ENCODE results near the gene CD74. TPM values are rescaled to one million over a fixed set of nuclear protein-coding genes. Genes with fewer than 3 reads are reported as not detected.
A peak's percentile ranks its signal among the peaks of the same experiment; 100 is the strongest.

Gene CD74
- total RNA-seq, 1 donor from 2014 or later = 5,323 TPM

DNA sequence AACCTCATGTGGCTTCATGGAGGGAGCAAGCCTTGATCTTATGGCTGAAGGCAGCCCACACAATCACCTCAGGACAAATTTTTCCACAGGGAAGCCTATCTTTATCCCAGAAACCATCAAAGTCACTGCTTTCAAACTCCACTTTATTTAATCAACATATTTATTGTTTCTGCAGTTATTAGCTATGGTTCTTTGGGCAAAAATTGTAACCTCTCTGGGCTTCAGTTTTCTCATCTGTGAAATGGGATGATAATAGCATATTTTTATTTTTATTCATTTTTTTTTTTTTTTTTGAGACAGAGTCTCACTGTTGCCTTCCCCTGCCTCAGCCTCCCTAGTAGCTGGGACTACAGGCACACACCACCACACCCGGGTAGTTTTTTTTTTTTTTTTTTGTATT is 38.9 kb upstream of the CD74 start:
- ChIA-PET POLR2A (interaction anchor here (0.7 to 5.3 kb wide), 4 partner anchors 30 to 250 kb away, joined by 3 to 125 read pairs (median 48); partner anchors contain the start of gene CD74), CTCF (no interaction called here)
- Mint-ChIP-seq H3K9me3 (no peaks in the 10 kb centered on the region), H3K4me1 (peaks cover 33% of the 10 kb centered on the region), H3K27ac (no peak overlapping the region), H3K27me3 (no peaks in the 10 kb centered on the region), H3K36me3 (ENCODE audit: low read depth) (peaks cover 34% of the 10 kb centered on the region), H3K4me3 (no peak overlapping the region)
- ATAC-seq (ENCODE audit: low read depth) (no peak), DNase-seq (no peak)
- TF ChIP-seq, protein P1, sequence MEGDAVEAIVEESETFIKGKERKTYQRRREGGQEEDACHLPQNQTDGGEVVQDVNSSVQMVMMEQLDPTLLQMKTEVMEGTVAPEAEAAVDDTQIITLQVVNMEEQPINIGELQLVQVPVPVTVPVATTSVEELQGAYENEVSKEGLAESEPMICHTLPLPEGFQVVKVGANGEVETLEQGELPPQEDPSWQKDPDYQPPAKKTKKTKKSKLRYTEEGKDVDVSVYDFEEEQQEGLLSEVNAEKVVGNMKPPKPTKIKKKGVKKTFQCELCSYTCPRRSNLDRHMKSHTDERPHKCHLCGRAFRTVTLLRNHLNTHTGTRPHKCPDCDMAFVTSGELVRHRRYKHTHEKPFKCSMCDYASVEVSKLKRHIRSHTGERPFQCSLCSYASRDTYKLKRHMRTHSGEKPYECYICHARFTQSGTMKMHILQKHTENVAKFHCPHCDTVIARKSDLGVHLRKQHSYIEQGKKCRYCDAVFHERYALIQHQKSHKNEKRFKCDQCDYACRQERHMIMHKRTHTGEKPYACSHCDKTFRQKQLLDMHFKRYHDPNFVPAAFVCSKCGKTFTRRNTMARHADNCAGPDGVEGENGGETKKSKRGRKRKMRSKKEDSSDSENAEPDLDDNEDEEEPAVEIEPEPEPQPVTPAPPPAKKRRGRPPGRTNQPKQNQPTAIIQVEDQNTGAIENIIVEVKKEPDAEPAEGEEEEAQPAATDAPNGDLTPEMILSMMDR (IDR thresholded peaks at IDR 0.05) = no peak
- intact Hi-C loops (cut with micrococcal nuclease) = loop anchor here (5.0 kb wide), 3 partner anchors 36 to 289 kb away; no protein-coding TSS in a partner anchor

DNA sequence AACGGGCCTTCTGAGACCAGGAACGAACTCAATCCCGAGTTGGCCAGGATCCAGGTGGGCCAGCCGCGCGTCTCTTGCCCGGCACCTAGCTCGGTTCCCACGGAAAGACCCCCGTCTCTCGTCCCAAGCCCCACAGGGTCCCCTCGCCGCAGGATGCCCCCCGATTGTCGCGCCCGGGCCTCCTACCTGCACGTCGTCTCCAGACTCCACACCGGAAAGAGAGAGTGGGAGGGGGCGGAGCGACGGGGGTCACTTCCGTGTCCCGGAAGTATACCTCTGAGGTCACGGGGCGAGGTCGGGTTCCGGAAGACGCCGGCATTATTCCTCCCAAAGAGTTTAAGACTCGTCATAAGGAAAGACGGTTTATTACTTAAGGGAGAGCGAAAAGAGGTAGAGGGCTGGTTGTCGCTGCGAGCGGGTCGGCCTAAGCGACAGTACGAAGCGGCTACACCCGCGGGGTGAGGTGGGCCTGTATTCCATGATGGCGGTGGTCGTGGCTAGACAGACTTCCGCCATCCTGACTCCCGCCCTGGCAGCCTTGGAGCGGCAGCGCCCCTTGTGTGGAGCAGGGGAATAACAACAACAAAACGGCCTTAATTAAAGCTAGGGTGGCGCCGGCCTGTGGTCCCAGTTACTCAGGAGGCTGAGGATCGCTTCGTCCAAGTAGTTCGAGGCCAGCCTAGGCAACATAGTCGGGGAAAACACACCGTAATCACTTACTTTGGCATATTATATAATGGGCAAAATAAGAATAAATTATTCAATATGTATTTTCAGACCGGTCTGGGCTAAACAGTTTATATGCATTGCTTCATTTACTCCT is 37.0 kb upstream of the CD74 start, which contains the start of gene RPS14:
TSS of gene RPS14 (minus strand) at position 223 of the 823 bp plus-strand sequence. CDS start 2,006 bp downstream, outside the sequence.
- Mint-ChIP-seq H3K27ac (peak within 1 kb of the TSS; percentile 100), H3K4me3 (peak within 1 kb of the TSS; percentile 100), H3K9me3 (no peaks in the 10 kb centered on the region), H3K4me1 (peaks cover 43% of the 10 kb centered on the region), H3K27me3 (no peaks in the 10 kb centered on the region), H3K36me3 (ENCODE audit: low read depth) (peaks cover 53% of the 10 kb centered on the region)
- intact Hi-C loops (cut with micrococcal nuclease) = loop anchor here (1.0 to 5.0 kb wide), 8 partner anchors 38 to 309 kb away; partner anchors contain the start of genes RBM22 and TCOF1
- DNase-seq (peak; percentile 91), ATAC-seq (ENCODE audit: low read depth) (peak; percentile 93)
- POLR2A ChIA-PET = interaction anchor here (0.5 to 5.3 kb wide), 41 partner anchors 9 to 1321 kb away, joined by 3 to 125 read pairs (median 5); partner anchors contain the start of genes CCDC69, CD74, DCTN4 and G3BP1
- TF ChIP-seq, protein P1 (IDR thresholded peaks at IDR 0.05) = peak; percentile 53
- CTCF ChIA-PET = interaction anchor here (0.7 to 2.0 kb wide), 9 partner anchors 9 to 74 kb away, joined by 3 to 21 read pairs (median 5); no protein-coding TSS in a partner anchor

DNA sequence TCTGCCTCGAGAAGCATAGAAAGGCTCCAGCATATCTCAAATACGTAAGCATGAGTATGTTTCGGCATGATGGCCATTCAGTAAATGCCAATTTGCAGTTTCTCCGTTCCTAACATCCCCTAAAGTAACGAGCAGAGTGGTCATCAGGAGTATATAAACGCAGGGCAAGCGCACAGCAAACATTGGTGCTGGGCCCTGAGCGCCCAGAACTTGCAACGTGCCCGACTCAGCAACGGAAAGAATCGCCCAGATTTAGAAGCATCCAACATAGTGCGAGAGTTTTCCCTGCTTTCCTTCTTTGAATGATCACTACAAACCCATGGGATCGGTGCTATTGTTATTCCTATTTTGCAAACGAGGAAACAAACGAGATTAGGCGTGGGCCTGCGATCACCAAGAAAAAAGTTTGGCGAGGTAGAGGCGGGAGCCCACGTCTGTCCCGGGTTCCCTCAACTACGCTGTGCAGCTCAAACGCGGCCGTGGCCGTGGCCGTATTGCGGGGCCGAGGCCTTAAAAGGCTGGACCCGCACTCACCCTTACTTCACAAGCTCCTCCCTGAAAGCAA is 36.3 kb upstream of the CD74 start:
- Mint-ChIP-seq H3K4me3 (peak overlapping the region; percentile 100), H3K36me3 (ENCODE audit: low read depth) (peaks cover 59% of the 10 kb centered on the region), H3K27ac (peak overlapping the region; percentile 100), H3K9me3 (no peaks in the 10 kb centered on the region), H3K4me1 (peaks cover 43% of the 10 kb centered on the region), H3K27me3 (no peaks in the 10 kb centered on the region)
- ATAC-seq (ENCODE audit: low read depth) (peak; percentile 42), DNase-seq (no peak)
- POLR2A ChIA-PET = interaction anchor here (0.6 to 5.3 kb wide), 26 partner anchors 9 to 1322 kb away, joined by 3 to 125 read pairs (median 8); partner anchors contain the start of genes CCDC69, CD74, G3BP1 and RBM22
- TF ChIP-seq, protein P1 (IDR thresholded peaks at IDR 0.05) = no peak
- intact Hi-C loops (cut with micrococcal nuclease) = loop anchor here (1.0 kb wide), 3 partner anchors 39 to 252 kb away; partner anchors contain the start of genes RBM22 and TCOF1
- CTCF ChIA-PET = interaction anchor here (1.1 to 2.0 kb wide), 4 partner anchors 12 to 51 kb away, joined by 4 to 21 read pairs (median 7); no protein-coding TSS in a partner anchor

DNA sequence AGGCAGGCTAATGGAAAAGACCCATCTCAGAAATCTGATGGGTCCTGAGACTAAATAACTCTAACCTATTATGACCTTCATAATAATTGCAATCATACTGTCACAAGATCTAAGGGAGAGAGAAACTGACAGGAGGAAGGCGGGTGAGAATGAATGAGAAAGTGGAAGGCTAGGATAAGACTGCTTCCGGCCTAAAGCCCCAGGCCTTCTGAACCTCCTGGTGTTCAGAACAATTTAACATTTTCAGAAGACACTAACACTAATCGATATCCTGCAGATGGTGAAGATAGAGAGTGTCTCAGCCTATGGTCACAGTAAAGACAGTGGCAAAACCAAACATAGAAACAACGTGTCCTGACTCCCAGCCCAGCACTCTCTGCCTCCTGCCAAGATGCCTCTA is 35.6 kb upstream of the CD74 start:
- CTCF ChIA-PET = no interaction called here
- Mint-ChIP-seq H3K27me3 (no peaks in the 10 kb centered on the region), H3K4me3 (peak overlapping the region; percentile 100), H3K36me3 (ENCODE audit: low read depth) (peaks cover 66% of the 10 kb centered on the region), H3K27ac (peak overlapping the region; percentile 100), H3K9me3 (no peaks in the 10 kb centered on the region), H3K4me1 (peaks cover 43% of the 10 kb centered on the region)
- no peak for ATAC-seq (ENCODE audit: low read depth)
- POLR2A ChIA-PET = interaction anchor here (1.0 to 43.9 kb wide), 2 partner anchors 12 to 40 kb away, joined by 4 to 2478 read pairs; partner anchors contain the start of gene CD74
- TF ChIP-seq, protein P1 (IDR thresholded peaks at IDR 0.05) = no peak
- no peak for DNase-seq
- intact Hi-C loops (cut with micrococcal nuclease) = no loop called here
